ENCODE measurements around the gene KLHL29.

The KLHL29 gene

DNA sequence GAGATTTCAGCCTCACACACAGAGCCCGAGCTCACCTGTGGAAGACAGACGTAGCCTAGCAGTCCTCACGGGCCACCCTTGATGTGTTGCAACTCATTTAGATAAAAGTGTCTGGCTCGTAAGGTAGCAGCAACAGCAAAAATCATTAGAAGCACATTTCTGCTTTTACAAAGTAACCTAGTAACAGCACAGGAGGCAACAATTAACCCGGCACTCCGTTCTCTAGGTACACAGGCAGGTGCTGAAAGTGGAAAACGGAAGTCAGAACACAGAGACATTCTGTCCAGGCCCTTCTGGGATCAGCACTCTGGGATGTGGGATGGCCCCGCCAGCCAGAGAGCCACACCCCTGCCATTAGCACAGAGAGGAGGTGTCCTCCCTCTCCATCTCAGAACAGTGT lies 99.3 kb downstream of the KLHL29 start:
- Histone ChIP-seq H4K91ac (ENCODE audit: low read depth, low read length, poor library complexity) (no peak overlapping the region), H2BK5ac (ENCODE audit: low read length) (no peak overlapping the region), H3K27me3 (ENCODE audit: control insufficient read depth in 3 of 3, insufficient read depth in 3 of 3, low read depth in 1 of 3, low read length in 3 of 3) (no peaks in the 10 kb centered on the region), H2AFZ (ENCODE audit: low read length) (no peak overlapping the region), H3K4me2 (ENCODE audit: insufficient read depth, low read length, poor library complexity, severe bottlenecking) (no peak overlapping the region), H3K27ac (replicated peaks; ENCODE audit: low read length) (no peak overlapping the region), H3K14ac (ENCODE audit: low read length) (no peak overlapping the region), H3K9me3 (replicated peaks in 1 of 2; ENCODE audit: control insufficient read depth in 2 of 2, insufficient read depth in 1 of 2, low read depth in 1 of 2, low read length in 2 of 2) (no peaks in the 10 kb centered on the region), H3K23ac (ENCODE audit: low read depth, low read length, poor library complexity) (no peak overlapping the region), H4K8ac (ENCODE audit: low read depth, low read length) (no peak overlapping the region), H3K36me3 (replicated peaks in 1 of 2; ENCODE audit: control insufficient read depth in 2 of 2, insufficient read depth in 2 of 2, low read length in 2 of 2) (no peaks in the 10 kb centered on the region), H2AK5ac (ENCODE audit: low read depth, low read length) (no peak overlapping the region), H2BK120ac (ENCODE audit: low read depth, low read length) (no peak overlapping the region), H3K4me3 (ENCODE audit: low read length in 2 of 2) (no peak overlapping the region), H3K18ac (ENCODE audit: low read length) (no peak overlapping the region), H2BK12ac (ENCODE audit: low read length) (no peak overlapping the region), H3K9ac (ENCODE audit: low read depth, low read length, poor library complexity) (no peak overlapping the region), H3K79me1 (ENCODE audit: low read depth, low read length) (no peaks in the 10 kb centered on the region), H3K4me1 (ENCODE audit: control insufficient read depth in 2 of 2, insufficient read depth in 1 of 2, low read depth in 1 of 2, low read length in 2 of 2) (peaks cover 22 to 41% of the 10 kb centered on the region in 2 donors), H2BK15ac (ENCODE audit: low read length) (no peak overlapping the region), H3K4ac (ENCODE audit: low read length) (no peak overlapping the region)
- no peak for DNase-seq (ENCODE audit: low spot score)
- no CpG with 5 or more reads among the region's 8 CpGs for WGBS, 2 donors (ENCODE audit: extremely low coverage in 2 of 2, insufficient read length in 2 of 2, insufficient replicate concordance in 1 of 2)

GRCh38 chr2:23484767-23485166 lies 99.8 kb downstream of the KLHL29 start:
- DNase-seq (ENCODE audit: low spot score), result no peak
- Histone ChIP-seq H4K91ac (ENCODE audit: low read depth, low read length, poor library complexity) (no peak overlapping the region), H3K27me3 (ENCODE audit: control insufficient read depth in 3 of 3, insufficient read depth in 3 of 3, low read depth in 1 of 3, low read length in 3 of 3) (no peaks in the 10 kb centered on the region), H2BK5ac (ENCODE audit: low read length) (no peak overlapping the region), H2BK12ac (ENCODE audit: low read length) (peak overlapping the region; percentile 10), H3K27ac (replicated peaks; ENCODE audit: low read length) (no peak overlapping the region), H2BK120ac (ENCODE audit: low read depth, low read length) (no peak overlapping the region), H4K8ac (ENCODE audit: low read depth, low read length) (no peak overlapping the region), H3K18ac (ENCODE audit: low read length) (peak overlapping the region; percentile 39), H2AFZ (ENCODE audit: low read length) (no peak overlapping the region), H3K23ac (ENCODE audit: low read depth, low read length, poor library complexity) (peak overlapping the region; percentile 6), H3K4ac (ENCODE audit: low read length) (no peak overlapping the region), H2AK5ac (ENCODE audit: low read depth, low read length) (no peak overlapping the region), H3K4me3 (ENCODE audit: low read length in 2 of 2) (no peak overlapping the region), H3K4me2 (ENCODE audit: insufficient read depth, low read length, poor library complexity, severe bottlenecking) (no peak overlapping the region), H3K79me1 (ENCODE audit: low read depth, low read length) (no peaks in the 10 kb centered on the region), H3K14ac (ENCODE audit: low read length) (no peak overlapping the region), H3K36me3 (replicated peaks in 1 of 2; ENCODE audit: control insufficient read depth in 2 of 2, insufficient read depth in 2 of 2, low read length in 2 of 2) (no peaks in the 10 kb centered on the region), H3K9ac (ENCODE audit: low read depth, low read length, poor library complexity) (no peak overlapping the region), H2BK15ac (ENCODE audit: low read length) (no peak overlapping the region), H3K4me1 (ENCODE audit: control insufficient read depth in 2 of 2, insufficient read depth in 1 of 2, low read depth in 1 of 2, low read length in 2 of 2) (peaks cover 25 to 45% of the 10 kb centered on the region in 2 donors), H3K9me3 (replicated peaks in 1 of 2; ENCODE audit: control insufficient read depth in 2 of 2, insufficient read depth in 1 of 2, low read depth in 1 of 2, low read length in 2 of 2) (no peaks in the 10 kb centered on the region)
- no CpG with 5 or more reads among the region's 5 CpGs for WGBS, 2 donors (ENCODE audit: extremely low coverage in 2 of 2, insufficient read length in 2 of 2, insufficient replicate concordance in 1 of 2)

DNA sequence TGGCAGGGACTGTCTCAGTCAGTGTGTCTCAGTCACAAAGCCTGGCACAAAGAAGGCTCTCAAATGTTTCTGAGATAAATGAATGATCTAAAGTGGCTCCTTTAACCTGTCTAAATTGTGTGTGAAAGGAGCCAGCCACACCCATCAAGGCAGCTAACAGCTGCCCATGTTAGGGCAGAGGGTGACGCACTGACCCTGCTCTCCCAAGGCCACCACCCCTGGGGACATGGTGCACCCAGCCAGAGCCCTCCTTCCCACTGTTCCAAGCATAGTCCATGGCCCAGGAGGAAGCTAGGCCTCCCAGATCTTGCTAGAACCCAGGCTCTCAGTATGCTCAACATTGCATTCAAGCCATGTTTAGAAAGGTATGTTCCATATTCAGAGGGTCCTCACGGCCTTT lies 100.3 kb downstream of the KLHL29 start:
- H3K23ac ChIP-seq (ENCODE audit: low read depth, low read length, poor library complexity), result no peak overlapping the region
- peak overlapping the region; percentile 39 for H3K18ac ChIP-seq (ENCODE audit: low read length)
- no peak for DNase-seq (ENCODE audit: low spot score)
- H2BK15ac ChIP-seq (ENCODE audit: low read length), result no peak overlapping the region
- no peak overlapping the region for H4K91ac ChIP-seq (ENCODE audit: low read depth, low read length, poor library complexity)
- no peaks in the 10 kb centered on the region for H3K9me3 ChIP-seq (replicated peaks in 1 of 2; ENCODE audit: control insufficient read depth in 2 of 2, insufficient read depth in 1 of 2, low read depth in 1 of 2, low read length in 2 of 2)
- H3K4me3 ChIP-seq (ENCODE audit: low read length in 2 of 2), result no peak overlapping the region
- H2AFZ ChIP-seq (ENCODE audit: low read length), result no peak overlapping the region
- H2BK12ac ChIP-seq (ENCODE audit: low read length), result no peak overlapping the region
- H3K4ac ChIP-seq (ENCODE audit: low read length), result no peak overlapping the region
- H2BK5ac ChIP-seq (ENCODE audit: low read length), result no peak overlapping the region
- H3K36me3 ChIP-seq (replicated peaks in 1 of 2; ENCODE audit: control insufficient read depth in 2 of 2, insufficient read depth in 2 of 2, low read length in 2 of 2), result no peaks in the 10 kb centered on the region
- no peak overlapping the region for H4K8ac ChIP-seq (ENCODE audit: low read depth, low read length)
- H3K4me2 ChIP-seq (ENCODE audit: insufficient read depth, low read length, poor library complexity, severe bottlenecking), result no peak overlapping the region
- H3K79me1 ChIP-seq (ENCODE audit: low read depth, low read length), result no peaks in the 10 kb centered on the region
- H3K4me1 ChIP-seq (ENCODE audit: control insufficient read depth in 2 of 2, insufficient read depth in 1 of 2, low read depth in 1 of 2, low read length in 2 of 2), result peaks cover 27 to 50% of the 10 kb centered on the region in 2 donors
- H3K14ac ChIP-seq (ENCODE audit: low read length), result no peak overlapping the region
- H3K27ac ChIP-seq (replicated peaks; ENCODE audit: low read length), result no peak overlapping the region
- H2BK120ac ChIP-seq (ENCODE audit: low read depth, low read length), result no peak overlapping the region
- H3K27me3 ChIP-seq (ENCODE audit: control insufficient read depth in 3 of 3, insufficient read depth in 3 of 3, low read depth in 1 of 3, low read length in 3 of 3), result no peaks in the 10 kb centered on the region
- no CpG with 5 or more reads among the region's 2 CpGs for WGBS, 2 donors (ENCODE audit: extremely low coverage in 2 of 2, insufficient read length in 2 of 2, insufficient replicate concordance in 1 of 2)
- no peak overlapping the region for H3K9ac ChIP-seq (ENCODE audit: low read depth, low read length, poor library complexity)
- H2AK5ac ChIP-seq (ENCODE audit: low read depth, low read length), result no peak overlapping the region

DNA sequence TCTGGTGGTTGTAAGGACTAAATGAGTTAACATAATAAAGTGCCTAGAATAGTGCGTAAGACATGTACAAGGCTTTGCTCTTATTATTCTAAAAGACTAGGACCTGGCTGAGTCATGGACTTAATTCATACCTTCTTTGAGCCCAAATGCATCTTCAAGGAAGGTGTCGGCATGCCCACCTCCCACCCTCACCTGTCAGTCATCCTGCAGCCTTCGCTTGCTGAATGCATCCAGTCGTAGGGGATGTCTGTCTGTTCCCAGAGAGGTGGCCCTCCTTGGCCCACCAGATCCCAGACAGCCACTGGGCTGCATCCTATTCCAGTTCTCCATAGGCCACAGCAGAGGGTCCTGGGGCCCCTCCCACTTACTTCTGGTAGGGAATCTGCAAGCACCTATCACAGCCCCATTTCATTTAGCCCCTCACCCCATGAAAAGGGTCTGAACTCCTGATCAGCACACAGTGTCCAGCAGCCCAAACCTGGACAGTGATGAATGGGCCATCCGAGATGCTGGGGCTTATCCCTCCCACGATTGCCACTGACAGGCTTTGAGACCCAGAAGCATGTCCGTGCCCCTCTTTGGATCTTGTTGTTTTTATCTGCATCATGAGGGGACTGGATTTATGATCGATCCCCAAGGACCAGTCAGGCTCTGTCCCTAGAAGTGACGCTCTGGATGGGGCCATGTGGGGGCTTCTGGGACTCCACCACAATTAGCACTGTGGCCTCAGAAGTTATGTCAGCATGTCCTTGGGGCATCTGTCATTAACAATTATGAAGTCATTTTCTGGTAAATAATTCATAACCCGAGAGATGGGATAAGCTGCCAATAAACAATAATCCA lies 101.1 kb downstream of the KLHL29 start:
- no CpG with 5 or more reads among the region's 10 CpGs for WGBS, 2 donors (ENCODE audit: extremely low coverage in 2 of 2, insufficient read length in 2 of 2, insufficient replicate concordance in 1 of 2)

More for the DNA sequence above, 101.1 kb downstream of the KLHL29 start:
- H2BK12ac ChIP-seq (ENCODE audit: low read length), result no peak overlapping the region
- DNase-seq (ENCODE audit: low spot score), result no peak
- H3K4me2 ChIP-seq (ENCODE audit: insufficient read depth, low read length, poor library complexity, severe bottlenecking), result no peak overlapping the region
- no peak overlapping the region for H3K14ac ChIP-seq (ENCODE audit: low read length)
- no peak overlapping the region for H2AFZ ChIP-seq (ENCODE audit: low read length)
- no peaks in the 10 kb centered on the region for H3K27me3 ChIP-seq (ENCODE audit: control insufficient read depth in 3 of 3, insufficient read depth in 3 of 3, low read depth in 1 of 3, low read length in 3 of 3)
- H3K9me3 ChIP-seq (replicated peaks in 1 of 2; ENCODE audit: control insufficient read depth in 2 of 2, insufficient read depth in 1 of 2, low read depth in 1 of 2, low read length in 2 of 2), result no peaks in the 10 kb centered on the region
- H3K79me1 ChIP-seq (ENCODE audit: low read depth, low read length), result no peaks in the 10 kb centered on the region
- H3K4ac ChIP-seq (ENCODE audit: low read length), result no peak overlapping the region
- no peak overlapping the region for H3K4me3 ChIP-seq (ENCODE audit: low read length in 2 of 2)
- H3K27ac ChIP-seq (replicated peaks; ENCODE audit: low read length), result no peak overlapping the region
- H3K18ac ChIP-seq (ENCODE audit: low read length), result no peak overlapping the region
- H2BK5ac ChIP-seq (ENCODE audit: low read length), result no peak overlapping the region
- H4K91ac ChIP-seq (ENCODE audit: low read depth, low read length, poor library complexity), result no peak overlapping the region
- no peak overlapping the region for H2BK120ac ChIP-seq (ENCODE audit: low read depth, low read length)
- H3K36me3 ChIP-seq (replicated peaks in 1 of 2; ENCODE audit: control insufficient read depth in 2 of 2, insufficient read depth in 2 of 2, low read length in 2 of 2), result no peaks in the 10 kb centered on the region
- H3K23ac ChIP-seq (ENCODE audit: low read depth, low read length, poor library complexity), result no peak overlapping the region
- H3K4me1 ChIP-seq (ENCODE audit: control insufficient read depth in 2 of 2, insufficient read depth in 1 of 2, low read depth in 1 of 2, low read length in 2 of 2), result peaks cover 22 to 51% of the 10 kb centered on the region in 2 donors
- H4K8ac ChIP-seq (ENCODE audit: low read depth, low read length), result no peak overlapping the region
- peak overlapping the region; percentile 36 for H2AK5ac ChIP-seq (ENCODE audit: low read depth, low read length)
- no peak overlapping the region for H2BK15ac ChIP-seq (ENCODE audit: low read length)
- no peak overlapping the region for H3K9ac ChIP-seq (ENCODE audit: low read depth, low read length, poor library complexity)
